HepG2 (cell line): ENCODE measurements around the gene APOC3. TPM values are rescaled to one million over a fixed set of nuclear protein-coding genes. Genes with fewer than 3 reads are reported as not detected.

ENCODE experiments used
- AKAP8 ChIP-seq: sonication (generic); formaldehyde crosslinking; IDR thresholded peaks from 2 replicates; pipeline ENCODE4 v1.5.1; 2020; ENCODE audit warnings: mild to moderate bottlenecking, missing genetic modification reagents
- CREM ChIP-seq, 2 experiments: sonication (generic) in 1 of 2; formaldehyde crosslinking in 1 of 2; IDR thresholded peaks; 2 replicates each; pipeline versions ENCODE4 v1.4.0 to v1.6.1; 2016 to 2020; ENCODE audit warnings: antibody characterized with exemption in 1 of 2, mild to moderate bottlenecking in 1 of 2, missing genetic modification reagents in 1 of 2
- GTF3A ChIP-seq: sonication (generic); formaldehyde crosslinking; conservative IDR thresholded peaks from 2 replicates; pipeline ENCODE4 v1.4.0; 2020; ENCODE audit warnings: mild to moderate bottlenecking, missing genetic modification reagents
- HNF4A ChIP-seq: sonication (generic); formaldehyde crosslinking; IDR thresholded peaks from 2 replicates; pipeline ENCODE4 v1.4.0; 2020; ENCODE audit warnings: missing genetic modification reagents
- HOXA3 ChIP-seq: sonication (generic); formaldehyde crosslinking; IDR thresholded peaks from 2 replicates; pipeline ENCODE4 v1.5.0; 2020; ENCODE audit warnings: missing genetic modification reagents
- JUND ChIP-seq: sonication (generic); formaldehyde crosslinking; IDR thresholded peaks from 2 replicates; pipeline ENCODE4 v1.8.0; 2022; ENCODE audit warnings: mild to moderate bottlenecking, missing genetic modification reagents
- KLF13 ChIP-seq: sonication (generic); formaldehyde crosslinking; IDR thresholded peaks from 2 replicates; pipeline ENCODE4 v1.4.0; 2020; ENCODE audit warnings: mild to moderate bottlenecking, missing genetic modification reagents
- MEIS2 ChIP-seq: sonication (generic); formaldehyde crosslinking; IDR thresholded peaks from 2 replicates; pipeline ENCODE4 v1.9.0; 2021; ENCODE audit warnings: mild to moderate bottlenecking, missing genetic modification reagents
- MIXL1 ChIP-seq: IDR thresholded peaks from 2 replicates; pipeline ENCODE4 v1.6.1; 2016
- NPAS2 ChIP-seq: sonication (generic); formaldehyde crosslinking; IDR thresholded peaks from 2 replicates; pipeline ENCODE4 v1.8.0; 2022; ENCODE audit warnings: mild to moderate bottlenecking, missing genetic modification reagents, borderline replicate concordance
- PHF20 ChIP-seq: sonication (generic); formaldehyde crosslinking; IDR thresholded peaks from 2 replicates; pipeline ENCODE4 v1.5.0; 2020; ENCODE audit warnings: mild to moderate bottlenecking, missing genetic modification reagents
- PREB ChIP-seq: sonication (generic); formaldehyde crosslinking; IDR thresholded peaks from 2 replicates; pipeline ENCODE4 v1.4.0; 2020; ENCODE audit warnings: missing genetic modification reagents
- RAD51 ChIP-seq: fragments of 450-650 bp; IDR thresholded peaks from 2 replicates; pipeline ENCODE4 v1.6.1; 2016; ENCODE audit warnings: borderline replicate concordance
- RBM22 ChIP-seq: fragments of 200-400 bp; formaldehyde crosslinking; optimal IDR thresholded peaks from 2 replicates; pipeline ENCODE3; 2017; ENCODE audit warnings: mild to moderate bottlenecking, low read length, moderate library complexity
- REXO4 ChIP-seq: sonication (generic); formaldehyde crosslinking; IDR thresholded peaks from 2 replicates; pipeline ENCODE4 v1.8.0; 2022; ENCODE audit warnings: missing genetic modification reagents, mild to moderate bottlenecking, borderline replicate concordance
- SMARCC2 ChIP-seq: fragments of 450-650 bp; IDR thresholded peaks from 2 replicates; pipeline ENCODE4 v1.6.1; 2017; ENCODE audit warnings: antibody characterized with exemption, mild to moderate bottlenecking
- TBX2 ChIP-seq: sonication (generic); formaldehyde crosslinking; IDR thresholded peaks from 2 replicates; pipeline ENCODE4 v1.5.0; 2020; ENCODE audit warnings: missing genetic modification reagents, mild to moderate bottlenecking, borderline replicate concordance
- TSC22D2 ChIP-seq: sonication (generic); formaldehyde crosslinking; IDR thresholded peaks from 2 replicates; pipeline ENCODE4 v1.5.1; 2020; ENCODE audit warnings: missing genetic modification reagents, mild to moderate bottlenecking, borderline replicate concordance
- ZFP36L1 ChIP-seq: sonication (generic); formaldehyde crosslinking; IDR thresholded peaks from 2 replicates; pipeline ENCODE4 v1.8.0; 2022; ENCODE audit warnings: mild to moderate bottlenecking, missing genetic modification reagents, moderate library complexity
- ZFP82 ChIP-seq: sonication (generic); formaldehyde crosslinking; IDR thresholded peaks from 2 replicates; pipeline ENCODE4 v1.5.1; 2020; ENCODE audit warnings: mild to moderate bottlenecking, missing genetic modification reagents, borderline replicate concordance
- ZNF101 ChIP-seq: sonication (generic); formaldehyde crosslinking; IDR thresholded peaks from 2 replicates; pipeline ENCODE4 v1.4.0; 2020; ENCODE audit warnings: mild to moderate bottlenecking, low read depth, missing genetic modification reagents, borderline replicate concordance
- ZNF354B ChIP-seq: sonication (generic); formaldehyde crosslinking; IDR thresholded peaks from 2 replicates; pipeline ENCODE4 v1.8.0; 2022; ENCODE audit warnings: mild to moderate bottlenecking, missing genetic modification reagents
- ZNF430 ChIP-seq: sonication (generic); formaldehyde crosslinking; IDR thresholded peaks from 2 replicates; pipeline ENCODE4 v1.9.0; 2021; ENCODE audit warnings: mild to moderate bottlenecking, missing genetic modification reagents
- ZNF446 ChIP-seq: sonication (generic); formaldehyde crosslinking; IDR thresholded peaks from 2 replicates; pipeline ENCODE4 v1.5.0; 2020; ENCODE audit warnings: mild to moderate bottlenecking, missing genetic modification reagents
- ZNF746 ChIP-seq: sonication (generic); formaldehyde crosslinking; IDR thresholded peaks from 2 replicates; pipeline ENCODE4 v1.8.0; 2022; ENCODE audit warnings: mild to moderate bottlenecking, missing genetic modification reagents
- ZNF773 ChIP-seq: sonication (generic); formaldehyde crosslinking; IDR thresholded peaks from 2 replicates; pipeline ENCODE4 v1.4.0; 2020; ENCODE audit warnings: missing genetic modification reagents, borderline replicate concordance
- ZNF841 ChIP-seq: sonication (generic); formaldehyde crosslinking; IDR thresholded peaks from 2 replicates; pipeline ENCODE4 v1.8.1; 2023; ENCODE audit warnings: missing genetic modification reagents, borderline replicate concordance
- polyA plus RNA-seq, 8 experiments: library from polyadenylated mRNA; depleted of rRNA in 3 of 8; stranded (reverse) in 7 of 8; unstranded in 1 of 8; fragments of >200 nt; fragmentation: Illumina TruSeq in 4 of 8; extraction: Trizol in 4 of 8; gene quantifications; 2 replicates each; pipeline versions ENCODE4 v1.2.1 to v1.2.3, GENCODE V29; 2011 to 2016; ENCODE audit warnings: low read depth in 4 of 8, missing spikeins in 1 of 8, mixed read lengths in 1 of 8; ENCODE audit not compliant: insufficient read depth in 1 of 8
- total RNA-seq, 5 experiments: library from RNA; depleted of rRNA; stranded (reverse); fragments of >200 nt; fragmentation: Illumina TruSeq; extraction: Trizol; gene quantifications; 2 replicates each; pipeline ENCODE4 v1.2.3, GENCODE V29; 2016; ENCODE audit warnings: low read depth in 1 of 5

APOC3 gene
- total and polyA plus RNA-seq, 2 of the 13 experiments (the other 11 are each of a cell fraction or from before 2014, with no cell fraction given): 314 to 687 TPM

- TF ChIP-seq ZNF430 (CRISPR knock-in tag) (peak; percentile 79), REXO4 (CRISPR knock-in tag) (peak; percentile 54; the same call in 1 of the 2 replicates), ZNF773 (CRISPR knock-in tag) (0 out of 2 replicates have a peak, but pooled peaks have one; percentile 72), TBX2 (peak; percentile 53; the same call in 1 of the 2 replicates), ZNF446 (CRISPR knock-in tag) (no peak), HOXA3 (CRISPR knock-in tag) (peak; percentile 43; the same call in 1 of the 2 replicates), PHF20 (CRISPR knock-in tag) (no peak; the same call in 1 of the 2 replicates), PREB (no peak), HNF4A (CRISPR knock-in tag) (no peak), SMARCC2 (no peak), ZNF354B (CRISPR knock-in tag) (0 out of 2 replicates have a peak, but pooled peaks have one; percentile 15), MEIS2 (CRISPR knock-in tag) (peak; percentile 57; the same call in 1 of the 2 replicates), ZFP82 (CRISPR knock-in tag) (no peak), CREM (IDR thresholded peaks at IDR 0.05) (no peak), CREM (CRISPR knock-in tag; IDR thresholded peaks at IDR 0.05) (no peak), JUND (no peak), KLF13 (no peak), MIXL1 (CRISPR knock-in tag) (0 out of 2 replicates have a peak, but pooled peaks have one; percentile 40), NPAS2 (CRISPR knock-in tag) (no peak), ZFP36L1 (CRISPR knock-in tag) (peak; percentile 54; the same call in 1 of the 2 replicates), GTF3A (CRISPR knock-in tag) (no peak), ZNF841 (CRISPR knock-in tag) (no peak; the same call in 1 of the 2 replicates), ZNF746 (CRISPR knock-in tag) (peak; percentile 18; the same call in 1 of the 2 replicates), AKAP8 (peak; percentile 56; the same call in 1 of the 2 replicates), RAD51 (no peak), RBM22 (peak; percentile 14), ZNF101 (CRISPR knock-in tag) (no peak), TSC22D2 (peak; percentile 33; the same call in 1 of the 2 replicates)
These were observed 6.3 kb downstream of the APOC3 start (continued) for GRCh38 chr11:116835791-116836631.
